HG02571 (cell line): ENCODE measurements around the gene THAP4.
"Not testable (repeated sequence)": the region's sequence is repeated elsewhere in the genome, so short reads cannot be mapped to it uniquely, and the experiment has no call there.

Experiments used
- ATAC-seq: cut with Tn5 transposase; IDR thresholded peaks from one replicate; pipeline ENCODE4 v1.9.1; 2021; ENCODE audit warnings: mild to moderate bottlenecking, moderate library complexity; ENCODE audit not compliant: unreplicated experiment

THAP4 gene

DNA sequence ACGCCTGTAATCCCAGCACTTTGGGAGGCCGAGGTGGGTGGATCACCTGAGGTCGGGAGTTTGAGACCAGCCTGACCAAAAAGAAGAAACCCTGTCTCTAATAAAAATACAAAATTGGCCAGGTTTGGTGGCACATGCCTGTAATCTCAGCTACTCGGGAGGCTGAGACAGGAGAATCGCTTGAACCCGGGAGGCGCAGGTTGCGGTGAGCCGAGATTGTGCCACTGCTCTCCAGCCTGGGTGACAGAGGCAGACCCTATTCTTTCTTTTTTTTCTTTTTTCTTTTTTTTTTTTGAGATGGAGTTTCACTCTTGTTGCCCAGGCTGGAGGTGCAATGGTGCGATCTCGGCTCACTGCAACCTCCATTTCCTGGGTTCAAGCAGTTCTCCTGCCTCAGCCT lies 70.9 kb downstream of the THAP4 start:
- not testable (repeated sequence) for ATAC-seq

DNA sequence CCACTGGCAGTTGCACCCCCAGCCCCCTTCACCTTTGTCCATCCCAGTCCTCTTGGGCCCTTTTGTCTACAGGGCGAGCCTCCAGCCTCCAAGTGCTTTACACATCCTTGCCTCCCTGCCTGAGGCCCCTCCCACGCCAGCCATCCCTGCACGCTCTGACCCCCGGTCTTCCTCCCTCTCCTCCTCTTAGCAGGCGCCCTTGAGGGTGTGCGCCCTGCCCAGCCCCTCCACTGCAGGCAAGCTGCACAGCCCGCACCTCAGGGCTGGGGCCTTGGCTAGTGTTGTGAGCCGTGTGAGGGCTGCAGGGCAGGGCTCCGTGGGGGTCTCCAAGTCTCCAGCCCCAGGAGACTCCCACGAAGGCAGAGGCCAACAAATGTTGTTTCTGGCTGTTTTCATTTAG lies 71.5 kb downstream of the THAP4 start:
- no peak for ATAC-seq

DNA sequence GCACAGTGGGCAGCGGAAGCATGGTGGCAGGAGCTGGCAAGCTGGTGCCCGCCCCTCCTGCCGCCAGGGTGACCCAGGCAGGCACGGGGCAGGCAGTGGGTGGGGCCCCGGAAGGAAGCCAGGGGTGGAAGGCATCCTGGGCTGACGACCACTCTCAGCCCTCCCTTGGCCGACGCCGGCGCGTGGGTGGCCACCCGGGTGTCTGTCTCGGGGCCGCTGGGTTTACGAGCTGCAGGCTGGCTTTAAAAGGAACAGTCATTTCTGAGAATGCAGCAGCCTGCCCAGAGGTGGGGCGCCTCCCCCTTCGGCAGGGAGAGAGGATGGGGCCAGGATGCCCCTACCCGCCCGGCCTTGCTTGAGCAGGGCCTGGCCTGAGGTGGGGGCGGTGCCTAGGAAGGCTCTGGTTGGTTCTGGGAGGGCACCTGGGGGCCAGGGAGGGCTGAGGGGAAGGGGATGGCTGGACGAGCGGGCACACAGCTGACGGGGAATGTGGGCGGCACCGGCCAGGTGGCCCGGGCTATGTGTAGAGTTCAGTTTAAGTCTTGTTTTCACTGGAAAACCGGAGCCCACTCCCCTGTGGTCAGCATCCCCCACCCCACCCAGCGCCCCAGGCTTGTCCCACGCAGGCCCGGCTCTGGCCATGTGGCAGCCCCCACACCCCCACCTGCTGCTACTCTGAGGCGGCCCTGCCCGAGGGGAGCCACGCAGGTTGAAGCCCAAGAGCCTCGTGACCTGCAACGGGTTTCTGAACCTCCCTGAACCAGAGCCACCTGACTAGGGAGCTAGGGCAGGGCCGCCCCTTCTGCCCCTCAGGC lies 72.2 kb downstream of the THAP4 start:
- ATAC-seq = no peak

DNA sequence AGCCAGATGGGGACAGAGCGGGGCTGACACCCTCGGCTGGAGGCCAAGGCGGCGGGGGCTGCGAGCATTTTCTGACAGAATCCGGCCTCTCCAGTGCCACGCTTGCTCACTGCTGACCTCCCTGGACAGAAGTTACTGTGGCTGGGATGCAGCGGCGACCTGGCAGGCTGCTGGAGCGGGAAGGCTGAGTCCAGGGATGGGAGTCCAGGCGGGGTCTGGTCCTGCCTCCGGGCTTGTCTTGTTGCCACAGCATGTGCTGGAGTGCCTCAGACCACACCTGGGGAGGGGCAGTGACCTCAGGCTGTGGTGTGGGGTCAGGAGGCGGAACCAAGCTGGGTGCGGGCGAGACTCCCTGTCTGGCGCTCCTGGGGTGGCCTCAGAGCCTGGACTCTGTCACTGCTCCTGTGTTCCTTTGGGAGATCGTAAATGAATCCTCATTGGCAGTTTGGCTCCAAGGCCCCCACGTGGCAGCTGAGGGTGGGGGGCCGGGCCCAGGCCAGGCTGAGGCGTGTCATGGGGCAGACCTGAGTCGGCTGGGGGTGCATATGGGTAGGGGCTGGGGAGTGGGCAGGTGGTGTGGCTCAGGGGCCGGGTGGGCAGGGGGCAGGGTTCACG lies 72.9 kb downstream of the THAP4 start:
- no peak for ATAC-seq

- no peak for ATAC-seq
These were observed 73.4 kb downstream of the THAP4 start for GRCh38 chr2:241563571-241563980.

DNA sequence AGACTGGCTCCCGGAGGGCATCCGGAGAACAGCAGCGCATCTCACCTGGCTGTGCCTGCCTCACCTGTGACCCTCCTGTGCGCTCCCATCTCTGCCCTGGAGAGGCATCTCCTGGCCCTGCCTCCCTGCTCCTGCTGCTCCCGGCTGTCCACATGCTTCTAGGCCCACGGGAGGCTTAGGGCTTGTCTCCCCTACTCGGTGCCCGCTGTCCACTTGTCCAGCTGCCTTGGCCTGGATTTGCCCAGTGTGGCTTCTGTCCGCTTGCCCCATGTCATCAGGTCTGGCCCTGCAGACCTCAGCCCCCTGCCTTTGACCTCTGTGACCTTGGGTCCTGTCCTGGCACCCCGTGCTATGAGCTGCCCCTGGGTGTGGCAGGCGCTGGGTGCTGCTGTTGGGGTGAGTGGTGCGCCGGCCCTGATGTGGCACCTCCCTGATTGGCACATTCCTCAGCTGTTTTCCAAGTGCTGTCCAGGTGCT lies 73.9 kb downstream of the THAP4 start:
- ATAC-seq = no peak

DNA sequence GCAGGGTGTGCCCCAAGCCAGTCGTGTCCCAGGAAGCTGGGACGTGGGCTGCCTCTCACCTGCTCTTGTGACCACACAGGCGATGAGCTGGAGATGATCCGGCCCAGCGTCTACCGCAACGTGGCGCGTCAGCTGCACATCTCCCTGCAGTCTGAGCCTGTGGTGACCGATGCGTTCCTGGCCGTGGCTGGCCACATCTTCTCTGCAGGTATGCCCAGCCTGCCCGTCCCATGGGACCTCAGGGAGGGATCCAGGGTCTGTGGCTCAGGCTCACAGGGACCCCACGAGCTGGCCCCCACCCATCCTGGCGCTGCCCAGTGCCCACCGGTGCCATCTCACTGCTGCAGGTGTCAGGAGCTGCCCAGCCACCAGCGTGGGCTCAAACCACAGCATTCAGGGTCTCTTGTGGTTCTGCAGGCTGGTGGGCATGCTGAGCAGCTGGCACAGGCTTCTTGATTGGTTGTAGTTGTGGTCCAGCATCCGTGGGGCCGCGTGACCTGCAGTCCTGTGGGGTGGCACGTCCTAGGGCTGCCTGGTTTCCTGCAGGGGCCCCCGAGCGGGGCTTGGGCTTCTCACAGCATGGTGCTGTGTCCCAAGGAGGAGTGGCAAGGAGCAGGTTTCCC lies 74.6 kb downstream of the THAP4 start:
- no peak for ATAC-seq

DNA sequence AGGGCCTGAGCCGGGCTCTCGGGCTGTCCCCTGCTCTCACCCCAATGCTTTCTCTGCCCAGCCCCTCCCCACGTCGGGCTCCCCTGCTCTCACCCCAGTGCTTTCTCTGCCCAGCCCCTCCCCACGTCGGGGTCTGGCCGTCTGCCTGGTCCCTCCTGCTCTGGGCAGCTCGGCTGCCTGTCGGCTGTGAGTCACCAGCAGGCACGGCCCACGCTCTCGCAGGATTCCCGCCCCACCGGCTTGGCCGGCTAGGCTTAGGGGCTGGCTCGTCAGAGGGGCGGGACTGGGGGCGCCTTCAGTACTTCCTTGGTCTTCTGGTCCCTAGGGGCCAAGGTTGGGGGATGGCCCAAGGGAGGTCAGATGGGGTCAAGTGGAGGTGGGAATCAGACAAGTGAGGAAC lies 75.1 kb downstream of the THAP4 start:
- no peak for ATAC-seq

DNA sequence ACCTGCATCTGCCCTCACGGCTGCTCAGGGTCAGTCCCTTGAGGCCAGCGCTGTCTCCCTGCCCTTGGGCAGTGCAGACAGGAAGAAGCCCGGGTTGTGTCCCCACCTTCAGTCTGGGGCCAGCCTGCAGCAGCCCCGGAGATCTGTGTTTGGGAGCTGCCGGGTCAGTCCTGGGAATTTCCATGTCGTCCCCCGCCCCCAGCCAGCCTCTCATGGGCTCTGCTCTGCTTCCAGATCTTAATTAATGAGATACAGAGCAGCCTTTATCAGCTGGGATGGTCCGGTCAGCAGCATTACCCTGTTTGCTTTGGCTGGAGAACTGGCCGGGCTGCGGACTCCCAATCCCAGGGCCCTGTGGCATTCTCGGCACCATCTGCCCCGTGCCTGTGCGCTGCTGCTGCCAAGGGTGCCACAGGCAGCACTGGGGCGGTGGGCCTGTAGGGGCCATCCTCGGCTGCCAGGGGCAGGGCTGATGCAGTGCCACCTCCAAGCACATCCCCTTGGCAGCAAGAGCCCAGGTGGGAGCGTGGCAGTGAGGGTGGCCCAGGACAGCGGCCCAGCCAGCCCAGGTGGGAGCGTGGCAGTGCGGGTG lies 76.0 kb downstream of the THAP4 start:
- no peak for ATAC-seq

GRCh38 chr2:241560162-241560882 lies 76.6 kb downstream of the THAP4 start:
- ATAC-seq = no peak

GRCh38 chr2:241559323-241560161 lies 77.4 kb downstream of the THAP4 start:
- ATAC-seq = no peak

DNA sequence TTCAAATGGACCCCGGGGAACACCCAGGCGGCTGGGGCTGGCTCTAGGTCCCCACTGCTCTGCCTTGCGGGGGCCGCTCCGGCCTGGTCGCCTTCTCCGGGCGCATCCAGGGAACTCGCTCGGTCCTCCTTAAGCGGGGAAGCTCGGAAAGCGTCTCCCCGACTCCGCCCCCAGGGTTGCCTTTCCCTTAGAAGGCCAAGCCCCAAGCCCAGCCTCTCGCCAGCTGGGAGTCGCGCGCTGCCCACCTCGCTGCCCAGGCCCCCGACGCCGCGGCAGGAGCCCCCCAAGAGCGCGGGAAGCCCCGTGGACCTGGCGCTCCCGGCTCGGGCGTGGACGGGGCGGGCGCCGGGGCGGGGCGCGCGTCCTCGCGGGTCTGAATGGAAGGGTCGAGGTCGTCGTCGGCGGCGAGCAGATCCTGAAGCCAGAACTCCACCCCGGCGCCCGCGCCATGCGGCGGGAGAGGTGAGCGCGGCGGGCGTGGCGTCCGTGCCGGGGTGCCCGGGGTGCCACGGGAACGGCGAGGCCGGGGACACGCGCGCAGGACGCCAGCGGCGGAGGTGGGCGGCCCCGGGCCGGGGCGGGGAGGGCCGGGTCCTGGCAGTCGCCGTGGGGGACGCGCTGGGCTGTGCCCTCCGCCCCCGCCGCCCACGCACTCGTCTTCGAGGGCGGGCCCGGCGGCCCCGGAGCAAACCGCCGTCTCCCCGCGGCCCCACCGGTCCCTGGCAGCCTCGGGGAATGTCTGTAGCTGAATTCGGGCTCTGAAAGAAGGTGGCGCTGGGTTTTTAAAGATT lies 78.2 kb downstream of the THAP4 start, which contains the start of gene BOK:
Gene BOK, plus strand, starts transcription at position 214 of the 791 bp plus-strand sequence. CDS start 739 bp downstream, outside the sequence.
- ATAC-seq = no peak

DNA sequence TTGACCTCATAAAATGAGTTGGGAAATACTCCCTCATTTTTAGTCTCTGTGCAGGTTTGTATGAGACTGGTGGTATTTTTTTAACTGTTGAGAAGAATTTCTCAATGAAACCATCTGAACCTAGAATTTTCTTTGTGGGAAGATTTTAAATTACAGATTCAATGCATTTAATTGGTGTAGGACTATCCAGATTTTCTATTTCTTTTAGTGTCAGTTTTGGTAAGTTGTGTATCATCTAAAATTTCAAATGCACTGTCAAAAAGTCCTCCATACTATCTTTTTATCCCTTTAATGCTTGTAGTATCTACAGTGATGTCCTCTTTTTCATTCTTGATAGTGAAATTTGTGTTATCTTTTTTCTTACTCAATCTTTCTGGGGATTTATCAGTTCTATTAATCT lies 80.2 kb downstream of the THAP4 start:
- no peak for ATAC-seq

DNA sequence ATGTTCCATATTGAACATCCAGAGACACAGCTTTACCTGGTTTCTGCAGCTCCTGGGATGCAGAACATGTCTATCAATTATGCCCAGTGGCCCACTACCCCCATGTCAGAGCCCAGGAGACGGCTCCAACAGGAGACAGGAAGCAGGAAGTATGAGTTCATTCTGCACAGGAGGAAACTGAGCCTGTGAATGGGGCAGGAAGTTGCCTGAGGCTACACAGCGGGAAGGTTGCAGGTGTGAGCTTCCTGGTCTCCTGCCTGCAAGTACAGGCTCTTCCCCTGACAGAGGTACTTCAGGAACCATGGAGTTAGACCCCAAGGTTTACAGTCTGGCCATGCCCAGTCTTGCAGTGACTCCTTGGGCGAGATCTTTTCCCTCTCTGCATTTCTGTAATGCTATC lies 81.2 kb downstream of the THAP4 start:
- no peak for ATAC-seq

DNA sequence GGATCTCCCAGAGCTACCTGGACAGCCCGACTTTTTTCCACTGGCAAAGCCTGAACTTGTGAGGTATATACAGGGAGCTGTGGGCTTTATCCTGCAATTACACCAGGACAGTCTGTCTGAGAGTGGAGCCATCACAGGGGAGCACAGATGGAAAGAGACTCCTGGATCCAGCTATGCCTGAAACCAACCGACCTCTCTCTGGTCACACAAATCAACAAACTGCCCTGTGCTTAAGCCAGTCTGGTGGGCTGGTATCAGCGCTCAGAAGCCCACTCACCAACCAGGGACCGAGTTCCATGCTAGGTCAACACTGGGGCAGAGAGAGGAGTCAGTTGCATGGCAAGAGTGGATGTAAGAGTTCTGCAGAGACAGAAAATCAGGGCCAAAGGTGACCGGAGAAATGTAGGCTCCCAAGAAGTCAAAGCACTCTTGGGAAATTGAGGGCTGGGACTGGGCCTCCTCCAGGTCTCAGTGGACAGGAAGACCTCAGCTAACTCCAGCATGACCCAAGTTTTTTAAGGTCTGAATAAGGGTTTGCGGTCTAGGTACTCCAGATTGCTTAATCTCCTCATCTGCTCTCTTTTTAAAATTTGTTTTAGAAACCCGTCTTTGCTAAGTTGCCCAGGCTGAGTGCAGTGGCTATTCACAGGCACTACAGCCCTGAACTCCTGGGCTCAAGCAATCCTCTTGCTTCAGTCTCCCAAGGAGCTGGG lies 82.2 kb downstream of the THAP4 start:
- no peak for ATAC-seq

DNA sequence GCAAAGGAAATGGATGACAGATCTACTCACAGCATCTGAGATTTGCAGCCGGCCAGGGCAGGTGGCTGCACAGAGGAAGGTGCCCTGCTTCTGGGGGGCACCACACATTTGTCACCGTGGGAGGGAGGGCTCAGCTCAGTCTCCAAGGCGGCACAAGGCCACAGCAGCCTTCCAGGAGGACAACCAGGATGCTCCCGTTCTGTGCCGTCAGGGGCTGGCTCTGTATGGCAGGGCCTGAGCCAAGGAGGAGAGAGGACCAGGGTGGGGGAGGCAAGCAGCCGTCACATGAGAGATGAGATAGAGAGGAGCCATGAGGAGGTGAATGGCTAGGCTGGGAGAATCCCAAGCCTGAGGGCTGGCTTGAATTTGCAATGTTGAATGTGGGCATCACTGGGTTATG lies 83.0 kb downstream of the THAP4 start:
- no peak for ATAC-seq

DNA sequence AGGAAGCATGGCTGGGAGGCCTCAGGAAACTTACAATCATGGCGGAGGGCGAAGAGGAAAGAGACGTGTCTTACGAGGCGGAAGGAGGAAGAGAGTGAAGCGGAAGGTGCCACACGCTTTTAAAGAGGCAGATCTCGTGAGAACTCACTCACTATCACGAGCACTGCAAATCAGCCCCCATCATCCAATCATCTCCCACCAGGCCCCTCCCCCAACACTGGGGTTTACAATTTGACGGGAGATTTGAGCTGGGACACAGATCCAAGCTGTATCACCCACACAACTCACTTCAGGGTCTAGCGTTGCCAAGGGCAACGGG lies 83.5 kb downstream of the THAP4 start:
- no peak for ATAC-seq

GRCh38 chr2:241551998-241552737 lies 84.8 kb downstream of the THAP4 start:
- no peak for ATAC-seq
